H1 (cell line): Measurements from ENCODE around the gene MPND. TPM values are rescaled to one million over a fixed set of nuclear protein-coding genes. Genes with fewer than 3 reads are reported as not detected.

Source experiments
- CTCF ChIA-PET: fragments of 300-600 bp; sonication (Branson Sonifier 250); formaldehyde crosslinking; loops from one replicate; lab custom pipeline; 2021; ENCODE audit not compliant: partially characterized antibody; lab: Charles Lee
- POLR2A ChIA-PET: fragments of 300-600 bp; sonication (Branson Sonifier 250); formaldehyde crosslinking; loops from one replicate; lab custom pipeline; 2021; ENCODE audit warnings: inconsistent platforms; ENCODE audit not compliant: partially characterized antibody; lab: Charles Lee
- DNase-seq, 2 experiments: peaks; one replicate each; pipeline versions ENCODE4 v3.0.0 to v3.0.0-alpha.2; 2010 to 2022; ENCODE audit warnings: low spot score in 2 of 2, low read depth in 1 of 2, mixed read lengths in 1 of 2
- FAIRE-seq: peaks from 2 replicates; lab custom pipeline; 2011; peaks lifted over from hg19 to GRCh38; lab: Jason Lieb, UNC
- H2AFZ ChIP-seq: 2 replicates; pipeline ENCODE4 v1.8.1; 2012; ENCODE audit warnings: low read length, inconsistent platforms
- H2AK5ac ChIP-seq: 2 replicates; pipeline ENCODE4 v1.6.1; 2013; ENCODE audit warnings: low read depth, low read length
- H2BK120ac ChIP-seq: replicated peaks from 2 replicates; pipeline ENCODE3; 2013; ENCODE audit warnings: low read depth, low read length, inconsistent platforms
- H2BK12ac ChIP-seq: 2 replicates; pipeline ENCODE4 v1.6.1; 2013; ENCODE audit warnings: low read depth, low read length
- H2BK15ac ChIP-seq: 2 replicates; pipeline ENCODE4 v1.6.1; 2013; ENCODE audit warnings: low read length
- H2BK20ac ChIP-seq: 2 replicates; pipeline ENCODE4 v1.6.1; 2013; ENCODE audit warnings: low read length
- H2BK5ac ChIP-seq: 2 replicates; pipeline ENCODE4 v1.6.1; 2013; ENCODE audit warnings: low read depth, low read length
- H3K14ac ChIP-seq: 2 replicates; pipeline ENCODE4 v1.6.1; 2013; ENCODE audit warnings: inconsistent platforms; ENCODE audit not compliant: insufficient read length
- H3K18ac ChIP-seq: 2 replicates; pipeline ENCODE4 v1.6.1; 2013; ENCODE audit warnings: low read length; ENCODE audit errors: extremely low read depth
- H3K23ac ChIP-seq: 2 replicates; pipeline ENCODE4 v1.6.1; 2013; ENCODE audit warnings: inconsistent platforms; ENCODE audit not compliant: insufficient read length
- H3K23me2 ChIP-seq: 2 replicates; pipeline ENCODE4 v1.6.1; 2013; ENCODE audit warnings: low read depth, low read length
- H3K27ac ChIP-seq: 2 replicates; pipeline ENCODE4 v1.6.1; 2011; ENCODE audit warnings: low read depth, low read length, inconsistent platforms
- H3K27me3 ChIP-seq, 4 experiments: replicated peaks in 1 of 4; 1 replicate in 1 of 4; 2 replicates in 3 of 4; pipeline versions ENCODE4 v1.6.1 to v1.8.1; 2011 to 2013; ENCODE audit warnings: low read length in 3 of 4, mild to moderate bottlenecking in 3 of 4, inconsistent platforms in 2 of 4, mixed read lengths in 2 of 4, moderate library complexity in 1 of 4; ENCODE audit not compliant: control insufficient read depth in 3 of 4, insufficient read depth in 3 of 4; ENCODE audit errors: extremely low read depth in 1 of 4
- H3K36me3 ChIP-seq, 4 experiments: 2 replicates each; pipeline versions ENCODE4 v1.6.1 to v1.8.1; 2011 to 2013; ENCODE audit warnings: mild to moderate bottlenecking in 4 of 4, low read length in 3 of 4, moderate library complexity in 2 of 4, control low read depth in 1 of 4, inconsistent platforms in 1 of 4; ENCODE audit not compliant: insufficient read depth in 4 of 4, control insufficient read depth in 2 of 4
- H3K4ac ChIP-seq: replicated peaks from 2 replicates; pipeline ENCODE3; 2013; ENCODE audit warnings: low read length, low read depth, mixed read lengths, inconsistent platforms; ENCODE audit not compliant: insufficient read length
- H3K4me1 ChIP-seq, 4 experiments: replicated peaks in 1 of 4; 1 replicate in 1 of 4; 2 replicates in 3 of 4; pipeline versions ENCODE4 v1.6.1 to v1.8.1; 2011 to 2013; ENCODE audit warnings: low read length in 3 of 4, inconsistent platforms in 2 of 4, mixed read lengths in 1 of 4; ENCODE audit not compliant: insufficient read depth in 4 of 4, control insufficient read depth in 3 of 4
- H3K4me2 ChIP-seq, 2 experiments: 2 replicates each; pipeline versions ENCODE4 v1.6.1 to v1.8.1; 2011 to 2013; ENCODE audit warnings: low read depth in 2 of 2, low read length in 2 of 2, control low read depth in 1 of 2, inconsistent platforms in 1 of 2, mild to moderate bottlenecking in 1 of 2; ENCODE audit not compliant: insufficient read depth in 1 of 2
- H3K4me3 ChIP-seq, 4 experiments: fragments of 200-600, 300-600 bp in 1 of 4; sonication (generic), shearing (Covaris generic), sonication (Bioruptor Twin) in 1 of 4; 2 replicates each; pipeline versions ENCODE4 v1.5.1 to v1.8.1; 2011 to 2016; ENCODE audit warnings: low read length in 4 of 4, low read depth in 3 of 4, control low read depth in 2 of 4, inconsistent platforms in 2 of 4, mild to moderate bottlenecking in 2 of 4, mixed read lengths in 1 of 4, moderate library complexity in 1 of 4; ENCODE audit not compliant: insufficient read depth in 2 of 4; ENCODE audit errors: extremely low read depth in 1 of 4
- H3K56ac ChIP-seq: replicated peaks from 2 replicates; pipeline ENCODE3; 2013; ENCODE audit warnings: low read depth, mild to moderate bottlenecking, mixed read lengths, low read length, inconsistent platforms; ENCODE audit not compliant: insufficient read length
- H3K79me1 ChIP-seq: 2 replicates; pipeline ENCODE4 v1.6.1; 2013; ENCODE audit warnings: low read depth, low read length, control low read depth
- H3K79me2 ChIP-seq, 2 experiments: 2 replicates each; pipeline versions ENCODE4 v1.6.1 to v1.8.1; 2012 to 2013; ENCODE audit warnings: low read length in 2 of 2, mild to moderate bottlenecking in 2 of 2, inconsistent platforms in 1 of 2; ENCODE audit not compliant: insufficient read depth in 2 of 2, control insufficient read depth in 1 of 2
- H3K9ac ChIP-seq, 4 experiments: replicated peaks in 1 of 4; 1 replicate in 1 of 4; 2 replicates in 3 of 4; pipeline versions ENCODE4 v1.6.1 to v1.8.1; 2011 to 2013; ENCODE audit warnings: low read depth in 3 of 4, low read length in 3 of 4, control low read depth in 2 of 4, mild to moderate bottlenecking in 2 of 4, moderate library complexity in 2 of 4, inconsistent platforms in 1 of 4; ENCODE audit errors: extremely low read depth in 1 of 4
- H3K9me3 ChIP-seq, 2 experiments: 2 replicates each; pipeline versions ENCODE4 v1.6.1 to v1.8.1; 2012 to 2013; ENCODE audit warnings: mild to moderate bottlenecking in 2 of 2, moderate library complexity in 2 of 2, control low read depth in 1 of 2, inconsistent platforms in 1 of 2, low read depth in 1 of 2, low read length in 1 of 2, mixed read lengths in 1 of 2; ENCODE audit not compliant: insufficient read depth in 2 of 2
- H4K20me1 ChIP-seq, 2 experiments: replicated peaks in 1 of 2; 2 replicates each; pipeline versions ENCODE3 to v1.8.1; 2011 to 2013; ENCODE audit warnings: inconsistent platforms in 2 of 2, low read length in 2 of 2, mild to moderate bottlenecking in 1 of 2; ENCODE audit not compliant: insufficient read depth in 2 of 2, control insufficient read depth in 1 of 2
- H4K5ac ChIP-seq: 2 replicates; pipeline ENCODE4 v1.6.1; 2013; ENCODE audit warnings: low read length, low read depth, mixed read lengths, inconsistent platforms; ENCODE audit not compliant: insufficient read length
- H4K8ac ChIP-seq: 2 replicates; pipeline ENCODE4 v1.8.0; 2013; ENCODE audit warnings: mild to moderate bottlenecking, moderate library complexity, low read length, inconsistent platforms; ENCODE audit not compliant: insufficient read depth; ENCODE audit errors: extremely low read depth
- H4K91ac ChIP-seq: replicated peaks from 2 replicates; pipeline ENCODE3; 2013; ENCODE audit warnings: low read length, mixed read lengths, inconsistent platforms; ENCODE audit not compliant: insufficient read length
- HDAC6 ChIP-seq: IDR thresholded peaks from one replicate; pipeline ENCODE4 v1.7.1; 2012; ENCODE audit warnings: low read depth, mild to moderate bottlenecking, inconsistent platforms, low read length, moderate library complexity
- NRF1 ChIP-seq: IDR thresholded peaks from 2 replicates; pipeline ENCODE4 v1.6.1; 2011; ENCODE audit warnings: mild to moderate bottlenecking, low read depth, low read length, improper control_type of control experiment
- WGBS, 2 experiments: shearing (Covaris generic) in 1 of 2; methylation state at CpG; one replicate each; pipeline versions ENCODE4 v1.1.6 to v1.1.7; 2013 to 2015; ENCODE audit warnings: low lambda C conversion rate in 2 of 2, mixed read lengths in 2 of 2, inconsistent platforms in 1 of 2, low coverage in 1 of 2, missing lambda C conversion rate in 1 of 2; ENCODE audit not compliant: insufficient replicate concordance in 2 of 2, insufficient coverage in 1 of 2, insufficient read length in 1 of 2; ENCODE audit errors: extremely low coverage in 1 of 2, missing lambda C conversion rate in 1 of 2; 5-methylcytosine and 5-hydroxymethylcytosine counted together
- polyA plus RNA-seq, 7 experiments: library from polyadenylated mRNA; depleted of rRNA in 3 of 7; stranded (reverse) in 5 of 7; unstranded in 2 of 7; fragments of >200 nt in 5 of 7; fragments of 200-250 nt in 2 of 7; gene quantifications; 1 replicate in 5 of 7; 2 replicates in 1 of 7; 4 replicates in 1 of 7; pipeline versions ENCODE4 v1.2.1 to v1.2.3, GENCODE V29; 2011 to 2013; ENCODE audit warnings: missing spikeins in 2 of 7, mixed read lengths in 2 of 7
- total RNA-seq: library from RNA; stranded (reverse); fragmentation: NEBNext Ultra II Directional; extraction: Animal tissue kit (Norgen Biotek cat#: 25700); gene quantifications from 2 replicates; pipeline ENCODE4 v1.2.1, GENCODE V29; 2021

Gene MPND
- total and polyA plus RNA-seq, 2 of the 8 experiments (the other 6 are each of a cell fraction or from before 2014, with no cell fraction given): 22.9 to 27.7 TPM

DNA sequence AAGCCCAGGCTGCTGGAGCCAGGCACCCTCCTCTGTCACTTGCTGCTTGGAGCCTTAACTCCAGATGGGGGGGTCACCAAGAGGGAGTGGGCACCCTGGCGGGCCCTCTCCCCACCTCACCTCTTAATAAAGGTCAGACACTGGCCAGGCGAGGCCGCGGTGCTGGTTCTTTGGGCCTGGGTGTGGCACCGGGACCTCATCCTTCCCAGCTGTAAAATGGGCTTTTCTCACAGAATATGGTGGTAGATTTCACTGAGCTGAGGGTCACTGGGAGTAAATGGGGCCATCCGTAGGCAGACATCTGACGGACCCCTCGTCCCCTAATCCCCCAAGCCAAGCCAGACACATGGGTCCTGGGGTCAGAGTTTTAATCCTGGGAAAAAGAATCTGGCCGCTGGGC, 19.7 kb upstream of the MPND start:
- Histone ChIP-seq H3K56ac (no peak overlapping the region), H3K4me3 (no peak overlapping the region), H2AK5ac (no peak overlapping the region), H3K9me3 (peaks cover 0 to 4% of the 10 kb centered on the region in 2 experiments; a peak in 1 of 4 replicates), H3K4me1 (peaks cover 0 to 4% (median 2%) of the 10 kb centered on the region in 4 experiments; a peak in 4 of 7 replicates), H3K23ac (no peak overlapping the region), H3K4me2 (no peak overlapping the region), H3K79me2 (no peaks in the 10 kb centered on the region), H4K5ac (no peak overlapping the region), H2BK20ac (no peak overlapping the region), H3K23me2 (peaks cover 12% of the 10 kb centered on the region; the same call in 1 of the 2 replicates), H3K18ac (no peak overlapping the region), H3K79me1 (no peaks in the 10 kb centered on the region), H2BK15ac (no peak overlapping the region), H2BK120ac (no peak overlapping the region), H3K27me3 (no peaks in the 10 kb centered on the region), H2BK5ac (no peak overlapping the region), H3K9ac (no peak overlapping the region), H3K36me3 (peaks cover 0 to 21% (median 1%) of the 10 kb centered on the region in 4 experiments; a peak in 4 of 8 replicates), H3K14ac (no peak overlapping the region), H4K91ac (no peak overlapping the region), H3K4ac (no peak overlapping the region), H3K27ac (no peak overlapping the region), H2AFZ (no peak overlapping the region), H2BK12ac (no peak overlapping the region), H4K20me1 (peaks cover 4 to 11% of the 10 kb centered on the region in 2 experiments), H4K8ac (no peak overlapping the region)
- ChIA-PET CTCF (interaction anchor here (0.6 to 8.2 kb wide), 5 partner anchors 16 to 266 kb away, joined by 3 to 71 read pairs (median 3); no protein-coding TSS in a partner anchor), POLR2A (interaction anchor here (1.1 to 7.4 kb wide), 5 partner anchors 9 to 32 kb away, joined by 3 to 86 read pairs (median 13); partner anchors contain the start of genes FSD1 and MPND)
- WGBS, 2 experiments: 89% methylated on average over 9 of the region's 9 CpGs; no CpG with 5 or more reads in 1 of the 2 experiments
- FAIRE-seq (no peak), DNase-seq (no peak)
- no peak for TF ChIP-seq NRF1
- TF ChIP-seq HDAC6: no peak
